Retinal pigment epithelial cell (primary cell): ENCODE results near the gene HOATZ.

Experiments
- DNase-seq: peaks from one replicate; pipeline ENCODE4 v3.0.0-alpha.2; 2010; ENCODE audit warnings: low read depth
- H3K4me3 ChIP-seq: 2 replicates; pipeline ENCODE4 v1.5.1; 2011; ENCODE audit warnings: mild to moderate bottlenecking, low read length, control low read depth, moderate library complexity
- TF ChIP-seq, protein P1 (sequence below): conservative IDR thresholded peaks from 2 replicates; pipeline ENCODE4 v1.5.1; 2011; ENCODE audit warnings: low read depth, low read length, control low read depth, inconsistent platforms

HOATZ gene

DNA sequence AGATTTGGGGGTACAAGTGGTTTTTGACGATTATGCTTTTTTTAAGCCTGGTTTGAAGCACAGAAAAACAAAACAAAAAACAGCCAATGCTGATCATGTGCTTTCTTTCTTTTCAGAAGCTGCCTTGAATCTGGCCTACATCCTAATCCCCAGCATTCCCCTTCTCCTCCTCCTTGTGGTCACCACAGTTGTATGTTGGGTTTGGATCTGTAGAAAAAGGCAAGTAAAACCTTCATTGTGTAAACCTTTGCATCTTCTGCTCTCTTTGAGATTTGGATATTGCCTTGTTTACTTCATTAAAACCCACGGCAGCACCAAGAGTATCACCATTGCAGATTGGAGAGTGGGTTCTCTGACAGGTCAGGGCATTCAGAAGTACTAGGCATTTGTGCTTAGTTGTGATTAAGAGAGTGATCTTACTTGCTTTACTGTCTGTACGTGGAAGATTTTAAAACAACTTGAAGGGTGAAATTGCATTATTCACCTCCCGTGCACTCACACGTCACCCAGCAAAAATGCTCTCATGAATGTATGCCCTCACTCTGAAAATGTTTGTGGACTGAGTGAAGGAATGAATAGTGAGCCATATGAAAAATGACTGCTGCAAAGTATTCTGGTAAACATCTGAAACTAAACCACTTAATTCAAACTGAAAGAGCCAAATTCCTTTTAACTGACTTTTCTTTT, 43.0 kb downstream of the HOATZ start:
- H3K4me3 ChIP-seq, result no peak overlapping the region
- DNase-seq, result peak; percentile 96
- TF ChIP-seq, protein P1, sequence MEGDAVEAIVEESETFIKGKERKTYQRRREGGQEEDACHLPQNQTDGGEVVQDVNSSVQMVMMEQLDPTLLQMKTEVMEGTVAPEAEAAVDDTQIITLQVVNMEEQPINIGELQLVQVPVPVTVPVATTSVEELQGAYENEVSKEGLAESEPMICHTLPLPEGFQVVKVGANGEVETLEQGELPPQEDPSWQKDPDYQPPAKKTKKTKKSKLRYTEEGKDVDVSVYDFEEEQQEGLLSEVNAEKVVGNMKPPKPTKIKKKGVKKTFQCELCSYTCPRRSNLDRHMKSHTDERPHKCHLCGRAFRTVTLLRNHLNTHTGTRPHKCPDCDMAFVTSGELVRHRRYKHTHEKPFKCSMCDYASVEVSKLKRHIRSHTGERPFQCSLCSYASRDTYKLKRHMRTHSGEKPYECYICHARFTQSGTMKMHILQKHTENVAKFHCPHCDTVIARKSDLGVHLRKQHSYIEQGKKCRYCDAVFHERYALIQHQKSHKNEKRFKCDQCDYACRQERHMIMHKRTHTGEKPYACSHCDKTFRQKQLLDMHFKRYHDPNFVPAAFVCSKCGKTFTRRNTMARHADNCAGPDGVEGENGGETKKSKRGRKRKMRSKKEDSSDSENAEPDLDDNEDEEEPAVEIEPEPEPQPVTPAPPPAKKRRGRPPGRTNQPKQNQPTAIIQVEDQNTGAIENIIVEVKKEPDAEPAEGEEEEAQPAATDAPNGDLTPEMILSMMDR, result peak; percentile 35

DNA sequence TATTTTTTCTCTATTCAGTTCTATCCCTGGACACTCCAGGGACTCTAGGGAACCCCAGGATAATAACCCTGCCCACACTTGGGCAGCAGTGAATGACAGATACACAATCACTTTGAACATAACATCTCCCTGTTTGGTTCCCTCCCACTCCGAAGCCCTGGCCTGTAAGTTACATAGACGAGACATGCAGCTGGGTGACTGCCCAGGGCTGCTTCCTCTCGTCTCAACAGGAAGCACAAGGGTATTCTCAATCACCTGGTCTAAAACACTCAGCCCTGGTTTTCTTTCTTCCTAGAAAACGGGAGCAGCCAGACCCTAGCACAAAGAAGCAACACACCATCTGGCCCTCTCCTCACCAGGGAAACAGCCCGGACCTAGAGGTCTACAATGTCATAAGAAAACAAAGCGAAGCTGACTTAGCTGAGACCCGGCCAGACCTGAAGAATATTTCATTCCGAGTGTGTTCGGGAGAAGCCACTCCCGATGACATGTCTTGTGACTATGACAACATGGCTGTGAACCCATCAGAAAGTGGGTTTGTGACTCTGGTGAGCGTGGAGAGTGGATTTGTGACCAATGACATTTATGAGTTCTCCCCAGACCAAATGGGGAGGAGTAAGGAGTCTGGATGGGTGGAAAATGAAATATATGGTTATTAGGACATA, 45.4 kb downstream of the HOATZ start:
- TF ChIP-seq, protein P1, result no peak
- H3K4me3 ChIP-seq, result no peak overlapping the region
- DNase-seq, result no peak

DNA sequence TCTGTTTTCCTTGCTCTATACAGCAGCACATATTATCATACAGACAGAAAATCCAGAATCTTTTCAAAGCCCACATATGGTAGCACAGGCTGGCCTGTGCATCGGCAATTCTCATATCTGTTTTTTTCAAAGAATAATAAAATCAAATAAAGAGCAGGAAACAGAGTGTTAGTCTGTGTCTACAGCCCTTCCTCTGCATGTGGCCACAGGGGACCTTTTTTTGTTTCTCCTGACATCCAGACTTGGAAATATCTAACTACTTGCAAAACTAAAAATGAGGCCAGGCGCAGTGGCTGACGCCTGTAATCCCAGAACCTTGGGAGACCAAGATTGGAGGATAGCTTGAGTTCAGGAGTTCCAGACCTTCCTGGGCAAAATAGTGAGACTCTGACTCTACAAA, 46.2 kb downstream of the HOATZ start:
- TF ChIP-seq, protein P1, result no peak
- DNase-seq, result no peak

DNA sequence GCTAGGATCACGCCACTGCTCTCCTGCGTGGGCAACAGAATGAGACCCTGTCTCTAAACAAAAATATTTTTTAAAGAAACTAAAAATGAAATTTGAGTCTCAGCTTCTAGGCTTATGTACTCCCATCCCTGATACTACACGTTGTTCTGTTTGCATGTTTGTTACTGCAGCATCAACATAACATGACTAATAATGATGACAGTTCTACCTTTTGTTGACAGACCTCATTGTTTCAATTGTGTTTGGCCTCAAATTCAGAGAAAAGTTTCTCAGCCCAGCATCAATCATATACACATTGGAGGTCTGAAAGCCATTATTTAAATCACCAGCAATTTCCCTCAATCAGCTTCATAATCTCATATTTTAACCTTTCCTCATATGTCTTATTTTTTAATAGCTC, 46.7 kb downstream of the HOATZ start:
- no peak overlapping the region for H3K4me3 ChIP-seq
- DNase-seq, result no peak
- TF ChIP-seq, protein P1, result no peak

More for the DNA sequence above, 46.2 kb downstream of the HOATZ start:
- no peak overlapping the region for H3K4me3 ChIP-seq

DNA sequence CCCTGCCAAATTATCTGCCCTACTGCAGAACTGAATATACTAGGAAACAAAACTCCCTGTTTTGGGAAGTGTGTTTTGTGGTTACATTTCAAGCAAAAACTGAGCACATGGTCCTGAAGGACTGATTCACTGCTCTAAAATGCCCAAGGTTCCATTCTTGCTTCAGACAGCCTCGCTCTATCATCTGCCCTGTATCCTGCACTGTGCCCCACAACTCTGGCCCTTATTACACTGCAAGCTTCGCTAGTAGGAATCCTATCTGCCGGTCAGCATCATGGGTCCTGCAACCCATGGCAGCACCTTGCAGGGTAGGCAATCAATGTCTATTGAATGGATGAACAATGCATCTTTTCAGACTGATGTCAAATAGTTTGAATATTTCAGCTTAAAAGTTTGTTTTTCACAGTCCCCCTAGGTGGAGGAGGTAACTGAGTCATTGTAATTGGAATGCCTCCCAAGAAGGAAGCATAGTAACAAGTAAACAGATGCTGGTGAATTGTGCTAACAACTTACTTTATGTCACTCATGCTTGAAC, 47.3 kb downstream of the HOATZ start:
- DNase-seq, result peak; percentile 77
- H3K4me3 ChIP-seq, result no peak overlapping the region
- TF ChIP-seq, protein P1, result no peak

DNA sequence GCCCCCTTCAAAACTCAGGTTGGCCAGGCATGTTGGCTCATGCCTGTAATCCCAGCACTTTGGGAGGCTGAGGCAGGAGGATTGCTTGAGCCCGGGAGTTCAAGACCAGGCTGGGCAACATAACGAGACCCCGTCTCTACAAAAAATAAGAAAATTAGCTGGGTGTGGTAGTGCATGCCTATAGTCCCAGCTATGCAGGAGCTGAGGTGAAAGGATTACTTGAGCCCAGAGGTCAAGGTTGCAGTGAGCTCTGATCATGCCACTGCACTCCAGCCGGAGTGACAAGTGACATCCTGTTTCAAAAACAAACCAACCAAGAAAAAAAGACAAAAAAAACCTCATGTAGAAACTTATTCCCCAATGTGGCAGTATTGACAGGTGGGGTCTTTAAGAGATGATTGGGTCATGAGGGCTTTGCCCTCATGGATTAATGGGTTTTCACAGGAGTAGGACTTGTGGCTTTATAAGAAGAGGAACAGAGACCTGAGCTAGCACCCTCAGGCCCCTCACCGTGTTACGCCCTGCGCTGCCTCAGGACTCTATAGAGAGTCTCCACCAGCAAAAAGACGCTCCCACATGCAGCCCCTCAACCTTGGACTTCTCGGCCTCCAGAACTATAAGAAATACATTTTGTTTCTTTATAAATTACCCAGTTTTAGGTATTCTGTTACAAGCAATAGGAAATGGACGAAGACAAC, 48.3 kb downstream of the HOATZ start:
- TF ChIP-seq, protein P1, result no peak
- DNase-seq, result no peak
- no peak overlapping the region for H3K4me3 ChIP-seq
